ENCODE data around the gene SCAMP3.
A peak's percentile ranks its signal among the peaks of the same experiment; 100 is the strongest.
"Not testable (repeated sequence)": the region's sequence is repeated elsewhere in the genome, so short reads cannot be mapped to it uniquely, and the experiment has no call there.

SCAMP3 gene

DNA sequence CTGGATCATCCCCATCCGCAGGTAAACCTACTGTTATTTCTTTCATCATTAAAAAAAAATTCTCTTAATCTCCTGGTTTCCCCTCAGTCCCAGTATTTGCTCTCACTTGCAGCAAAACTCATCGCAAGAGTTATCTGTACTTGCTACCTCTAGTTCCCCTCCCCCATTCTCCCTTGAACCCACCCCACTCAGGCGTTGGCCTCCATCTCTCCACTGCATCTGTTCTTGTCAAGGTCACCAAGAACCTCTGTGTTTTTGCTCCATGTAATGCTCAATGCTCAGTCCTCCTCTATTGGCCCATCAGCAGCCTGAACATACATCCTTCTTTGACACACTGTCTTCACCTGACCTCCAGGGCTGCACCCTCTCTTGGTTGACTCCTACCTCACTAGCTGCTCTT, 34.5 kb upstream of the SCAMP3 start:
- H3K4me3 ChIP-seq (ENCODE audit: low read length): no peak overlapping the region
- peaks cover 49% of the 10 kb centered on the region for H3K27me3 ChIP-seq (ENCODE audit: control insufficient read depth, insufficient read depth, low read length)
- peaks cover 10% of the 10 kb centered on the region for H3K4me1 ChIP-seq (ENCODE audit: control insufficient read depth, insufficient read depth, low read length)
- H3K4me2 ChIP-seq (ENCODE audit: low read length): no peak overlapping the region
- H3K9ac ChIP-seq (ENCODE audit: low read depth, low read length): no peak overlapping the region
- no peaks in the 10 kb centered on the region for H3K36me3 ChIP-seq (ENCODE audit: insufficient read depth, low read length)
- H3K9me3 ChIP-seq (replicated peaks; ENCODE audit: low read length): no peaks in the 10 kb centered on the region

DNA sequence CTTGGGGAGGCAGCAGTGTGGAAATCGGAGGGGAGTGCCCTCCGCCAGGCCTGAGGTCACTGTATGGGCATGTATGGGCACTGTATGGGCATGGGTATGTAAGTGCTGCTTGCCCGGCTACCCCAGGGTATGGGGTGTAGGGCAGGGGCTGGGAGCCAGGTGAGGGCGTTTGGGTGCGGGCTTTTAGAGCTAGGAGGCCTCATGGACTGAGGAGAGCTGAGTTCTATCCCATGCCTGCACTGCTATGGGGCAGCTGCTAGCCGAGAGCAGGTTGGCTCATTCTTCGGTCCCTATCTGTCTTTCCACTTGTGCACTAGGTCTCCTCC, 33.7 kb upstream of the SCAMP3 start:
- no peak overlapping the region for H3K4me2 ChIP-seq (ENCODE audit: low read length)
- H3K9me3 ChIP-seq (replicated peaks; ENCODE audit: low read length): no peaks in the 10 kb centered on the region
- H3K36me3 ChIP-seq (ENCODE audit: insufficient read depth, low read length): no peaks in the 10 kb centered on the region
- no peak overlapping the region for H3K4me3 ChIP-seq (ENCODE audit: low read length)
- peaks cover 53% of the 10 kb centered on the region for H3K27me3 ChIP-seq (ENCODE audit: control insufficient read depth, insufficient read depth, low read length)
- H3K9ac ChIP-seq (ENCODE audit: low read depth, low read length): no peak overlapping the region
- peaks cover 10% of the 10 kb centered on the region for H3K4me1 ChIP-seq (ENCODE audit: control insufficient read depth, insufficient read depth, low read length)

DNA sequence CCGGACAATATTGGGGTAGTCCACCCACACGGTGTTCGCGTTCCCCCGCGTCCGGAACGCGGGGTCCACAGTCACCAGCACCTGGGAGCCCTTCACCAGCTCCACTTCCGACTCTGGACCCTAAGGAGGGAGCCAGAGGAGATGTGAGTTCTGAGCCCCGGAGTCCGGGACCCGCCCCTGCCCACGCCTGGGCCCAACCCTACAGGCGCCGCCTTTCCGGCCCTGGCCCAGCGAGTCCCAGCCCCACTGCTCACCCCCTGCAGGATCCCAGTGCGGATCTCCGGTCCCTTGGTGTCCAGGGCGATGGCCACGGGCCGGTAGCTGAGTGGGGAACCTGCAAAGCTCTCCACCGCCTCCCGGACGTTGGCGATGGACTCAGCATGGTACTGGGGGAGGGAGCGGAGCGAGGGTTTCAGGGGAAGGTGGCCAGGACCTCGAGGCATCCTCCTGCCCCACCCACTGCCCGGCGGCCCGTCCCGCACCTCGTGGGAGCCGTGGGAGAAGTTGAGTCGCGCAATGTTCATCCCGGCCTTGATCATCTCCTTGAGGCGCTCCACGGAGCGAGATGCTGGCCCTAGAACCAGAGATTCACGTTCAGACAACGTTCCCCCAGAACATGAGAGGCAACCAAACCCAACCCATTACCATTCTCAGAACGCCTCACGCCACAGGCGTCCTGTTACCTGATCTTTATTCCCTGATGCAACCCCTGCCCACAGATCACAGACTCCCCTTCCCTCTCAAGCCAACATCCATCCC, 33.2 kb upstream of the SCAMP3 start:
- no peak overlapping the region for H3K4me3 ChIP-seq (ENCODE audit: low read length)
- peaks cover 10% of the 10 kb centered on the region for H3K4me1 ChIP-seq (ENCODE audit: control insufficient read depth, insufficient read depth, low read length)
- H3K4me2 ChIP-seq (ENCODE audit: low read length): peak overlapping the region; percentile 71
- H3K9me3 ChIP-seq (replicated peaks; ENCODE audit: low read length): no peaks in the 10 kb centered on the region
- H3K9ac ChIP-seq (ENCODE audit: low read depth, low read length): no peak overlapping the region
- H3K27me3 ChIP-seq (ENCODE audit: control insufficient read depth, insufficient read depth, low read length): peaks cover 53% of the 10 kb centered on the region
- H3K36me3 ChIP-seq (ENCODE audit: insufficient read depth, low read length): no peaks in the 10 kb centered on the region

DNA sequence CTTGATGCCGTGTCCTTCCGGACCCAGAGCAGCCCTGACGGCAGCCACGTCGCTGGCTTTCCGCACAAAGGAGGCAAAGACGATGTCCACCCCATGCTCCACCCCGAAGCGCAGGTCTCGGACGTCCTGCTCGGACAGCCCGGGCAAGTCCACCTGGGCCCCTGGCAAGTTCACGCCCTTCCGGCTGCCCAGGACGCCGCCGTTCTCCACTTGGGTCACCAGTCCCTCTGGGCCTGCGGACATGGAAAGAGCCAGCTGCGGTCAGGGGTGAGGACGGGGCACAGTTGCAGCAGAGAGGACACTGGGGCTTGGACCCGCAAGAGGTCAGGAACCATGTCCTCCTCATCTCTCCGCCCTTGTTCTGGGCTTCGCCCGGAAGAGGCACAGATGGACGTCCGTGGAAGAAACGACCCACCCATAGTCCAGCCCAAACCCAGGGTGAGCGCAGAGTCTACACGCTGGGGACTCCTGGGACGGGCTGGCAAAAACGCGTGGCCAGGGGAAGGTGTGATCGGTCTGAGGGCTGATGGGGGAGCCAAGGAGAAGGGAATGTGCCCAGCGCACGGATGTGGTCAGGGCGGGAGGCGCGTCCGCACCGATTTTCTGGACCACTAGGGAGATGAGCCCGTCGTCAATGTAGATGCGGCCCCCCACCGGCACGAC, 32.5 kb upstream of the SCAMP3 start:
- Histone ChIP-seq H3K36me3 (ENCODE audit: insufficient read depth, low read length) (no peaks in the 10 kb centered on the region), H3K9me3 (replicated peaks; ENCODE audit: low read length) (no peaks in the 10 kb centered on the region), H3K9ac (ENCODE audit: low read depth, low read length) (no peak overlapping the region), H3K4me1 (ENCODE audit: control insufficient read depth, insufficient read depth, low read length) (peaks cover 10% of the 10 kb centered on the region), H3K27me3 (ENCODE audit: control insufficient read depth, insufficient read depth, low read length) (peaks cover 53% of the 10 kb centered on the region), H3K4me2 (ENCODE audit: low read length) (peak overlapping the region; percentile 71), H3K4me3 (ENCODE audit: low read length) (no peak overlapping the region)

DNA sequence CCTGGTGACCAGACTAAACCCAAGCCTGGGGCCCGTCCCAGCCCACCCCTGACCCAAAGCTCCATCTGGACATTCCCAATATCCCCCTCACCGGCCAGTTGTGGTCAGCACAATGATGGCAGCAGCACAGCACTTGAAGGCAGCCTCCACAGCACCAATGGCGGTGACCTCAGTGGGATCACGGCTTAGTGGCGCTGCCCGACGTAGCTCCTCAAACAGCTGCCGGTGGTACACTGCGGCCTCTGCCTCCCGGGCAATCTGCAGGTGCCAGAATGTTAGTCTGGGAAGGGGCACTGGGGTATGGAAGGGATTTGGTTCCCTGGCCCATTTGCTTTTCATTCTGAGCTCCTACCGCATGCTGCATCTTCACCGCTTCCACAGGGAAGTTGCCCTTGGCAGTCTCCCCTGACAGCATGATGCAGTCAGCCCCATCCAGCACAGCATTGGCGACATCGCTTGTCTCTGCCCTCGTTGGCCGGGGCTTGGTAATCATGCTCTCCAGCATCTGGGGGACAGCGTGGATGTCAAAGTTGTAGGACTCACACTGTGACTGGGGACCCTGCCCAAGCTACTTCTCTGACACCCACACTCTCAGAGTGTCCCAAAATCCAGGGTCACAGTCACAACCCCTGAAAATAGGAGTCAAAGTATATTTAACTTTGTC, 31.1 kb upstream of the SCAMP3 start:
- Histone ChIP-seq H3K4me2 (ENCODE audit: low read length) (no peak overlapping the region), H3K36me3 (ENCODE audit: insufficient read depth, low read length) (no peaks in the 10 kb centered on the region), H3K9me3 (replicated peaks; ENCODE audit: low read length) (no peaks in the 10 kb centered on the region), H3K27me3 (ENCODE audit: control insufficient read depth, insufficient read depth, low read length) (peaks cover 53% of the 10 kb centered on the region), H3K4me1 (ENCODE audit: control insufficient read depth, insufficient read depth, low read length) (peaks cover 10% of the 10 kb centered on the region), H3K9ac (ENCODE audit: low read depth, low read length) (no peak overlapping the region), H3K4me3 (ENCODE audit: low read length) (no peak overlapping the region)

DNA sequence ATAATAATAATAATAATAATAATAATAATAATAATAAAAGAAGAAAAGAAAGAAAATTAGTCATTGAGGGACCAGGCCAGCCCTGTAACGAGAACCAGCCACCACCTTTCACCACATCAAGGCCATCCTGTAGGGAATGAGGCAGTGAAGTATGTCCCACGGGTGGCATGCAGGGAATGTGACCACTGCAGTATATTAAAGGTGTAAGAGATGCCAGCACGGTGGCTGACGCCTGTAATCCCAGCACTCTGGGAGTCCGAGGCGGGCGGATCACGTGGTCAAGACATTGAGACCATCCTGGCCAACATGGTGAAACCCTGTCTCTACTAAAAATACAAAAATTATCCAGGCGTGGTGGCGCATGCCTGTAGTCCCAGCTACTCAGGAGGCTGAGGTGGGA, 28.8 kb upstream of the SCAMP3 start:
- not testable (repeated sequence) for H3K36me3 ChIP-seq (ENCODE audit: insufficient read depth, low read length); H3K9me3 ChIP-seq (replicated peaks; ENCODE audit: low read length); H3K4me2 ChIP-seq (ENCODE audit: low read length); H3K4me3 ChIP-seq (ENCODE audit: low read length); H3K9ac ChIP-seq (ENCODE audit: low read depth, low read length)
- peaks cover 39% of the 10 kb centered on the region for H3K27me3 ChIP-seq (ENCODE audit: control insufficient read depth, insufficient read depth, low read length)
- peaks cover 10% of the 10 kb centered on the region for H3K4me1 ChIP-seq (ENCODE audit: control insufficient read depth, insufficient read depth, low read length)

DNA sequence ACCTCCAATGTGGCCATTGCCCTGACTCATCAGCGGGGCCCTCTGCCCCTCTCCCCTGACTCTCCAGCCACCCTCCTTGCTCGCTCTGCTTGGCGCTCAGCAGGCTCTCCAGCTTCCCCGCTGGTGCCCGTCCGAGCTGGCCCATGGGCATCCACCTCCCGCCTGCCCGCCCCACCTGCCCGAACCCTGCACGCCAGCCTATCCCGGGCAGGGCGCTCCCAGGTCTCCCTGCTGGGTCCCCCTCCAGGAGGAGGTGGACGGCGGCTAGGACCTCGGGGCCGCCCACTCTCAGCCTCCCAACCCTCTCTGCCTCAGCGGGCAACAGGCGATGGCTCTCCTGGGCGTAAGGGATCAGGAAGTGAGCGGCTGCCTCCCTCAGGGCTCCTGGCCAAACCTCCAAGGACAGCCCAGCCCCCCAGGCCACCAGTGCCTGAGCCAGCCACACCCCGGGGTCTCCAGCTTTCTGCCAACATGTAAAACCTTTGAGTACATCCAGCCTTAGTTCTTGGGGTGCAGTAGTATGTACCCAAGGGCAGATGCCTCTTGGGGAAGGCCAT, 25.9 kb upstream of the SCAMP3 start:
- peaks cover 12% of the 10 kb centered on the region for H3K27me3 ChIP-seq (ENCODE audit: control insufficient read depth, insufficient read depth, low read length)
- H3K4me1 ChIP-seq (ENCODE audit: control insufficient read depth, insufficient read depth, low read length): no peaks in the 10 kb centered on the region

DNA sequence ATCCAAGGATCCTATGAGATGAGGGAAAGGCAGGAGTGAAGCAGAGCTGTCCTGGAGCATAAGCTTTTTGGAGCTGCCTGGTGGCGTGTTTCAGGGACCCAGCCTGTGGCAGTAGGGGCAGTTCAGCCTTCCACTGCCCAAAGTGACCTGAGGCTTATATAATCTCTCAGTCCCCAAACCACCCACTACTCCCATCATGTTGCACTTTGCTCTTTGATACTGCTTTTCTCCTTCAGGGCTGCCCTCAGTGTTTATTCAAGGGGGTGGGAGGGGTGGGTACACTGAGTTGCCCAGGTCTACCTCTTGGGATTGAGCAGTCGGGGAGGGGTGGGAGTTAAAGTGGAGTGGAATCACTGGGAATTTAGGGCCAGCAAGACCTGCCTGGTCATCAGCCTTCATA, 24.4 kb upstream of the SCAMP3 start:
- H3K27me3 ChIP-seq (ENCODE audit: control insufficient read depth, insufficient read depth, low read length): peaks cover 2% of the 10 kb centered on the region
- no peaks in the 10 kb centered on the region for H3K36me3 ChIP-seq (ENCODE audit: insufficient read depth, low read length)
- H3K4me2 ChIP-seq (ENCODE audit: low read length): no peak overlapping the region
- no peak overlapping the region for H3K9ac ChIP-seq (ENCODE audit: low read depth, low read length)
- no peaks in the 10 kb centered on the region for H3K9me3 ChIP-seq (replicated peaks; ENCODE audit: low read length)
- no peaks in the 10 kb centered on the region for H3K4me1 ChIP-seq (ENCODE audit: control insufficient read depth, insufficient read depth, low read length)
- H3K4me3 ChIP-seq (ENCODE audit: low read length): no peak overlapping the region

More for the DNA sequence above, 25.9 kb upstream of the SCAMP3 start:
- no peak overlapping the region for H3K4me2 ChIP-seq (ENCODE audit: low read length)
- H3K36me3 ChIP-seq (ENCODE audit: insufficient read depth, low read length): no peaks in the 10 kb centered on the region
- no peak overlapping the region for H3K4me3 ChIP-seq (ENCODE audit: low read length)
- no peaks in the 10 kb centered on the region for H3K9me3 ChIP-seq (replicated peaks; ENCODE audit: low read length)
- no peak overlapping the region for H3K9ac ChIP-seq (ENCODE audit: low read depth, low read length)

DNA sequence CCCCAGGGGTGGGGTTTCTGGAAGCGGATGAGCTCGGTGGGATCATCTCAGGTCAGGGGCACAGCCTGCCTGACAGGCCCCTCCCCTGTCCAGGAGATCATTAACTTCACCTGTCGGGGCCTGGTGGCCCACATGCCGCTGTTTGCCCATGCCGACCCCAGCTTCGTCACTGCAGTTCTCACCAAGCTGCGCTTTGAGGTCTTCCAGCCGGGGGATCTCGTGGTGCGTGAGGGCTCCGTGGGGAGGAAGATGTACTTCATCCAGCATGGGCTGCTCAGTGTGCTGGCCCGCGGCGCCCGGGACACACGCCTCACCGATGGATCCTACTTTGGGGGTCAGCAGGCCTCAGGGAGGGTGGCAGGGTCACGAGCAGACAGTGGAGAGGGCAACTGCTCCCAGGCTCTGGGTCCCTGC, 23.5 kb upstream of the SCAMP3 start:
- H3K9ac ChIP-seq (ENCODE audit: low read depth, low read length): no peak overlapping the region
- no peaks in the 10 kb centered on the region for H3K27me3 ChIP-seq (ENCODE audit: control insufficient read depth, insufficient read depth, low read length)
- no peak overlapping the region for H3K4me2 ChIP-seq (ENCODE audit: low read length)
- no peaks in the 10 kb centered on the region for H3K9me3 ChIP-seq (replicated peaks; ENCODE audit: low read length)
- no peaks in the 10 kb centered on the region for H3K4me1 ChIP-seq (ENCODE audit: control insufficient read depth, insufficient read depth, low read length)
- H3K4me3 ChIP-seq (ENCODE audit: low read length): no peak overlapping the region
- H3K36me3 ChIP-seq (ENCODE audit: insufficient read depth, low read length): no peaks in the 10 kb centered on the region

DNA sequence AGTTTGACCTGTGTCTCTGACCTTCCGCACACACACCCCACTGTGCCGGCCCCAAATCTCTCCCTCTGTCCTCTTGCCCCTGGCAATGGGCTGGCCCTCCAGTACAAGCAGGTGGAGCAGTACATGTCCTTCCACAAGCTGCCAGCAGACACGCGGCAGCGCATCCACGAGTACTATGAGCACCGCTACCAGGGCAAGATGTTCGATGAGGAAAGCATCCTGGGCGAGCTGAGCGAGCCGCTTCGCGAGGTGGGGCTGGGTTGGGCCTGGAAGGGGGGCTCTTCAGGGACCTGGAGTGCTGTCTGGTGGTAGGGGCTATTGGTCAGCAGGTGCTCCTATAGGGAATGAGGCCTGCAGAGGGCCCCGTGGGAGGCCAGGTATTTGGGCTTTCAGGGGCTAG, 22.9 kb upstream of the SCAMP3 start:
- Histone ChIP-seq H3K9ac (ENCODE audit: low read depth, low read length) (no peak overlapping the region), H3K4me3 (ENCODE audit: low read length) (no peak overlapping the region), H3K36me3 (ENCODE audit: insufficient read depth, low read length) (no peaks in the 10 kb centered on the region), H3K9me3 (replicated peaks; ENCODE audit: low read length) (no peaks in the 10 kb centered on the region), H3K4me1 (ENCODE audit: control insufficient read depth, insufficient read depth, low read length) (no peaks in the 10 kb centered on the region), H3K4me2 (ENCODE audit: low read length) (no peak overlapping the region), H3K27me3 (ENCODE audit: control insufficient read depth, insufficient read depth, low read length) (no peaks in the 10 kb centered on the region)

DNA sequence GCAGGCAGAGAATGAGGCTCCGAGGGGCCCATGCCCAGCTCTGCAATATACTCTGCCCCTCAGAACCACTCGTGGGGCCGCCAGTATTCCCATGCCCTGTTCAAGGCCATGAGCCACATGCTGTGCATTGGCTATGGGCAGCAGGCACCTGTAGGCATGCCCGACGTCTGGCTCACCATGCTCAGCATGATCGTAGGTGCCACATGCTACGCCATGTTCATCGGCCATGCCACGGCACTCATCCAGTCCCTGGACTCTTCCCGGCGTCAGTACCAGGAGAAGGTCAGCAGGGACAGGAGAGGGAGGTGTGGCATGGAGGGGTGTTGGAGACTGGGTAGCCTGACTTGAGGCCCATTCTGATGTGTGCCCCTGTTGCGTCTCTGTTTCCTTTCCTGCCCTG, 22.3 kb upstream of the SCAMP3 start:
- Histone ChIP-seq H3K4me1 (ENCODE audit: control insufficient read depth, insufficient read depth, low read length) (no peaks in the 10 kb centered on the region), H3K4me2 (ENCODE audit: low read length) (no peak overlapping the region), H3K4me3 (ENCODE audit: low read length) (no peak overlapping the region), H3K36me3 (ENCODE audit: insufficient read depth, low read length) (no peaks in the 10 kb centered on the region), H3K27me3 (ENCODE audit: control insufficient read depth, insufficient read depth, low read length) (no peaks in the 10 kb centered on the region), H3K9ac (ENCODE audit: low read depth, low read length) (no peak overlapping the region), H3K9me3 (replicated peaks; ENCODE audit: low read length) (no peaks in the 10 kb centered on the region)

All from skeletal muscle satellite cell (primary cell).